ENCODE data around the gene LFNG.

The LFNG gene

GRCh38 chr7:2504128-2504888, 15.3 kb upstream of the LFNG start:
- no peak for DNase-seq

GRCh38 chr7:2504889-2505375, 14.6 kb upstream of the LFNG start:
- no peak for DNase-seq

- DNase-seq, result no peak
Measured at GRCh38 chr7:2505401-2505800, 14.2 kb upstream of the LFNG start.

GRCh38 chr7:2507208-2507916, 12.2 kb upstream of the LFNG start:
- no peak for DNase-seq

GRCh38 chr7:2507917-2508306, 11.7 kb upstream of the LFNG start:
- DNase-seq, result no peak

DNA sequence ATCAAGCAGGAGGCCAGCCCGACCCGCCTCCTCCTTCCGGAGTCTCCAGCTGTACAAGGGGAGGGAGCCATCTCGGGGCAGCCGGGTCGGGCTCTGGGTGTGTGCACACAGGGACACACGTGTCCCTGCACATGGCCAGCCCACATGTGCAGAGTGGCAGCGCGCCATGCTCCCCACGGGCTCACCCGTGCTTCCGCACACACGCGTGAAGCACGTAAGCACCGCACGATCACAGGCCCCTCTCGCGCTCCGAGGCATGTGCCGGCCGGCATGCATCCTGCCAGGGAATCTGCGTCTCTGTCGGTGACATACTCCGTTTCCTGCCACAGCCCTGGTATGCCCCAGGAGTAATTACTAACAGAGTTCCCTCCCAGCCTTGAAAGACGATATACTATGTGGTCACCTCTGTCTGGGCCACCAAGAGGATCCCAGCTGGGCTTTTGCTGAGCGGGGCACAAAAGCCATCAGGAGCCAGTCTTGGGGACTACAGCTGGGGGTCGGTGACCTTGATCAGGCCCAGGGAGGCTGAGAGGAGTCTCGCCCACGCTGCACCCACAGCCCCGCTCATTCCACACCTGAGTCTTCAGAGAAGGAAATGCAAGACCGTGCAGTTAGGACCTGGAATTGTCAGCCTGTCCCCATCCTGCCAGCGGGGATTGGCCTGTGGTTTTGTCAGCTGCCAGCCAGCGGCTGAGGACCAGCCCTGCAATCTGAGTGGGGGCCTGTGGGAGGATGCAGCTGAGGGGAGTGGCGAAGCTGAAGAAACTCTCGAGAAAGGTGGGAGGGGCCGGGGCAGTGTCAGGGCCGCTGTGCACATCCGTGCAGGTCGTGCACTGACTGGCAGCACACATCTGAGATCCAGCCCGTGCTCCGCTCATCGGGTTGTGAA, 11.0 kb upstream of the LFNG start:
- DNase-seq, result peak; percentile 32

GRCh38 chr7:2509298-2509906, 10.2 kb upstream of the LFNG start:
- no peak for DNase-seq

- no peak for DNase-seq
Measured at GRCh38 chr7:2510130-2510776, 9.3 kb upstream of the LFNG start.

- peak; percentile 86 for DNase-seq
Measured at GRCh38 chr7:2510909-2511768, 8.4 kb upstream of the LFNG start.

DNA sequence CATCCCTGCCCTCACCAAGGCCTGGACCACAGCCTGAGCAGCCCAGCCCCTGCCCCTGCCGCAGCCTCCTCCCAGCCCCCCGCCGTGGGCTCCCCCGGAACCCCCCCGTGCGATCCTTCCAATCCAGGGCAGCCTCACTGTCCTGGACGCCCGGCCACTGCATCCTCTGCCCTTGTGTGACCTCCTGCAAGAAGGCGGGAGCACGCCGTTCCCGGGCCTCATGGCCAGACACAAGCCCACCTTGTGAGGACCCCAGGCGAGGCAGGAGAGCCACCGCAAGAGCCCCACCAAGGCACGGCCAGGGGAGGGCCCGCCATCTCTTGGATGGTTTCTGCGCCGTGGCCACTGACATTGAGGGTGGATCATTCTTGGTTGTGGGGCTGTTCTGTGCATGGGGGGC, 7.8 kb upstream of the LFNG start:
- DNase-seq, result no peak

DNA sequence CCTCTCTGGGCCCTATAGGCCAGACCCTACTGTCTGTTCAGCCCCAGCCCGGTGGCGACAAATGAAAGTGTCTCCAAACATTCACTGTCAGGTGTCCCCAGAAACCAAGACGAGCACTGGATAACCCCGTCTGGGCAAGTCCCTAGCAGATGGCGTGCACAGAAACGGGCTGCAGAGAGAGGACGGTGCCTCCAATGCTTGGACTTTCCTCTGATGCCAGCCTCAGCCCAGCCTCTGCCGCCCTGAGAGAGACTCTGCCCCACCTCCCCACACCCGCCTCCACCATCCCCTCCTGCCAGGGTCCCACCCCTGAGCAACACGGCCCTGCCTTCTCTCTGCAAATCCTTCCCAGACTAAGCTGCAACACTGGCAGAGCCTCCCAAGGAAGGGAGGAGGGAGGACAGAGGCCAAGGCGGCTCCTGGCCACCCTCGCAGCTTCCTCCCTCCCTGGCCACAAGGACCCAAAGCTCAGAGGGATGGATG, 7.4 kb upstream of the LFNG start:
- peak; percentile 60 for DNase-seq

DNA sequence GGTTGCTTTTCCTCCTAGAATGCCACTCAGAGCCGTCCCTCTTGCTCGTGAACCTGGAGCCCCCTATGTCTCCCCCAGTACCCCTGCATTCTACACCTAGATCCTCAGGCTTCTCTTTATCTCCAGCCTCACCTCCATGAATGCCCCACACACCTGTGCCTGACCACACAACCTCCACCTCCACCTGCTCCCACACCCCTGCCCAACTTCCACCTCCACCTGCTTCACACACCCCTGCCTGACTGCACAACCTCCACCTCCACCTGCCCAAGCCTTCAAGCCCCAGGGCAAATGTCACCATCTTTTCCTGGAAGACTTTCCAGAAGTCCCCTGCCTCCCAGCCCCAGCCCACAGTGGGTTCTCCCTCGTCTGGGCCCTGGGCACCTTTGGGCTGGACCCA, 6.9 kb upstream of the LFNG start:
- no peak for DNase-seq

GRCh38 chr7:2513702-2514101, 5.9 kb upstream of the LFNG start:
- DNase-seq, result peak; percentile 94

DNA sequence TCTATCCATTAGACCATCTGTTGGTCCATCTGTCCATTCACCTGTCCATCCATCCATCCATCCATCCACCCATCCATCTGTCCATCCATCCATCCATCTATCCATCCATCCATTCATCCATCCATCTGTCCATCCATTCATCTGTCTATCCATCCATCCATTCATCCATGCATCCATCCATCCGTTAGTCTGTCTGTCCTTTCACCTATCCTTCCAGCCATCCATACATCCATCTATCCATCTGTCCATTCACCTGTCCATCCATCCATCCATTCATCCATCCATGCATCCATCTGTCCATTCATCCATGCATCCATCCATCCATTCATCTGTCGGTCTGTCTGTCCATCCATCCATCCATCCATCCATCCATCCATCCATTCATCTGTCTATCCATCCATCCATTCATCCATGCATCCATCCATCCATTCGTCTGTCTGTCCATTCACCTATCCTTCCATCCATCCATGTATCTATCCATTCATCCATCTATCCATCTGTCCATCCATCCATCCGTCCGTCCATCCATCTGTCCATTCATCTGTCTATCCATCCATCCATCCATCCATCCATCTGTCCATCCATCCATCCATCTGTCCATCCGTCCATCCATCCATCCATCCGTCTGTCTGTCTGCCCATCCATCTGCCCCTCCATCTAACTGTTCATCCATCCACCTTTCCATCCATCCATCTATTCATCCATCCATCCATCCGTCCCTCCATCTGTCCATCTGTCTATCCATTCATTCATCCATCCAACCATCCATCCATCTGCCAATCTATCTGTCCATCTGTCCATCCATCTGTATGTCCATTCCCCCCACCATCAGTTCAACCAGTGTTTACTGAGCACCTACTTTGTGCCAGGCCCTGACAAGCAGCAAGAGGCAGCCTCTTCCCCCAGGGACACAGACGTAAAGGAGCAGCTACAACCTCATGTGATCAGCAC, 4.8 kb upstream of the LFNG start:
- no peak for DNase-seq

- DNase-seq, result no peak
Measured at GRCh38 chr7:2515424-2516193, 4.0 kb upstream of the LFNG start.

GRCh38 chr7:2516194-2516555, 3.4 kb upstream of the LFNG start:
- no peak for DNase-seq

DNA sequence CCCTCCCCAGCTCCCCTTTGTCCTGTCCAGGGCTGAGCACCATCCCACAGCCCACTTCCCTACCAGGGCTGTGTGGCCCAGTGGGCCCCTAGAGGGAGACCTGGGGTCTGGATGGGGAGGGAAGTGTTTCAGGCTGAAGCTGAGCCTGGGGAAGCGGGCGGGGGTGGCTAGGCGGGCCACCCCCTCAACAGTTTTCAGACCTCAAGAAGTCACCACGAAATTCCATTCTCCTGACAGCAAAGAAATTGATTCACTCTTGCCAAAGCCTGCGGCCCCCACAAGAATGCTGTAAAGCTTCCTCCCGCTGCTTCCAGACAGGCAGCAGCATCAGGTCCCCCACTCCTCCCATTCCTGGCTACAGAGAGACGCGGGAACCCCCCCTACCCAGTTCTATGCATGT, 2.5 kb upstream of the LFNG start:
- DNase-seq, result no peak

- peak; percentile 90 for DNase-seq
Measured at GRCh38 chr7:2517678-2518507, 1.7 kb upstream of the LFNG start.
